Mononuclear cell (primary cell): ENCODE results near the gene MED16. TPM values are rescaled to one million over a fixed set of nuclear protein-coding genes. Genes with fewer than 3 reads are reported as not detected.

Source experiments
- H3K27me3 ChIP-seq: 2 replicates; pipeline ENCODE4 v1.6.0; 2011; ENCODE audit warnings: low read length, control low read depth; ENCODE audit not compliant: insufficient read depth
- H3K4me1 ChIP-seq: 2 replicates; pipeline ENCODE4 v1.5.1; 2011; ENCODE audit warnings: mild to moderate bottlenecking, low read length, control low read depth; ENCODE audit not compliant: insufficient read depth
- H3K4me3 ChIP-seq: 2 replicates; pipeline ENCODE4 v1.5.1; 2011; ENCODE audit warnings: mild to moderate bottlenecking, low read length, moderate library complexity
- H3K9me3 ChIP-seq: 2 replicates; pipeline ENCODE4 v1.5.1; 2011; ENCODE audit warnings: low read depth, mild to moderate bottlenecking, control low read depth, low read length
- total RNA-seq: library from RNA; depleted of rRNA; stranded (reverse); fragments of >200 nt; gene quantifications from one replicate; pipeline ENCODE4 v1.2.3, GENCODE V29; 2012

The MED16 gene
- total RNA-seq, 1 donor = 15.2 TPM

DNA sequence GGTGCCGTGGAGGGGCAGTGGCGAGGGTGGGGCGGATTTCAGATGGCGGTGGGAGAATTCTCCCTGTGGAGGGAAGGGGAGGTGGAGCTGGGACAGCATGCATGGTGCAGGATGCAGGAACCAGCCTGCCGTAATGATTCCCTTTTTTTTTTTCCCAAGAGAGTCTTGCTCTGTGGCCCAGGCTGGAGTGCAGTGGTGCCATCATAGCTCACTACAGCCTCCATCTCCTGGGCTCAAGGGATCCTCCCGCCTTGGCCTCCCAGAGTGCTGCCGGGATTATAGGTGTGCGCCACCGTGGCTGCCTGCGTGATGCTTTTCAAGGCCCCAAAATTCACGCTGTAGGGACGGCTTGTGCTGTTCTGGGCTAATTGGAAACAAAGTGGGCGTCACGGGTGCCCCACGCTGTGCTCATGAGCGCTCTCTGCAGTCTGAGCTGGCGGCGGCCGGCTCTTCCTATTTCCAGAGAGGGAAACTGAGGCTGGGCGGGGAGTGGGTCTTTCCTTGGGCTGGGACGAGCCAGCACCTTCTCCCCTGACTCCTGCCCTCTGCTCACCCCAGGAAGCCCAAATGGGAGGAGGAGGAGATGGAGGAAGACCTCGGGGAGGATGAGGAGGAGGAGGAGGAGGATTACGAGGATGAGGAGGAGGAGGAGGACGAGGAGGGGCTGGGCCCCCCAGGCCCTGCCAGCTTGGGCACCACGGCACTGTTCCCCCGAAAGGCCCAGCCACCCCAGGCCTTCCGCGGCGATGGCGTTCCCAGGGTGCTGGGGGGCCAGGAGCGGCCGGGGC, 39.1 kb upstream of the MED16 start:
- Histone ChIP-seq H3K4me3 (no peak overlapping the region), H3K9me3 (no peaks in the 10 kb centered on the region), H3K27me3 (no peaks in the 10 kb centered on the region), H3K4me1 (peaks cover 52% of the 10 kb centered on the region)

DNA sequence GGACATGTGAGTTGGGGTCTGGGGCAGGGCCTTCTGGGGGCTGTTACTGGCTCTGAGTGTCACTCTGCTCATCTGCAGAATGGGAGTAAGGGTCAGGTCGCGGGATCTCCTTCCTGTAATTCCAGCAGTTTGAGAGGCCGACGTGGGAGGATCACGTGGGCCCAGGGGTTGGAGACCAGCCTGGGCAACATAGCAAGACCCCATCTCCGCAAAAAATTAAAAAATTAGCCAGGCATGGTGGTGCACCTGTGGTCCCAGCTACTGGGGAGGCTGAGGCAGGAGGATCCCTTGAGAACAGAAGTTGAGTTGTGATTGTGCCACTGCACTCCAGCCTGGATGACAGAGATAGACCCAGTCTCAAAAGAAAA, 36.9 kb upstream of the MED16 start:
- H3K4me3 ChIP-seq = no peak overlapping the region
- peaks cover 48% of the 10 kb centered on the region for H3K4me1 ChIP-seq
- H3K27me3 ChIP-seq = no peaks in the 10 kb centered on the region
- H3K9me3 ChIP-seq = no peaks in the 10 kb centered on the region

- Histone ChIP-seq H3K4me3 (no peak overlapping the region), H3K27me3 (no peaks in the 10 kb centered on the region), H3K4me1 (peaks cover 48% of the 10 kb centered on the region), H3K9me3 (no peaks in the 10 kb centered on the region)
Measured at GRCh38 chr19:929203-929890, 36.4 kb upstream of the MED16 start.

GRCh38 chr19:928471-929202, 35.6 kb upstream of the MED16 start:
- Histone ChIP-seq H3K4me1 (peaks cover 48% of the 10 kb centered on the region), H3K27me3 (no peaks in the 10 kb centered on the region), H3K9me3 (no peaks in the 10 kb centered on the region), H3K4me3 (no peak overlapping the region)

DNA sequence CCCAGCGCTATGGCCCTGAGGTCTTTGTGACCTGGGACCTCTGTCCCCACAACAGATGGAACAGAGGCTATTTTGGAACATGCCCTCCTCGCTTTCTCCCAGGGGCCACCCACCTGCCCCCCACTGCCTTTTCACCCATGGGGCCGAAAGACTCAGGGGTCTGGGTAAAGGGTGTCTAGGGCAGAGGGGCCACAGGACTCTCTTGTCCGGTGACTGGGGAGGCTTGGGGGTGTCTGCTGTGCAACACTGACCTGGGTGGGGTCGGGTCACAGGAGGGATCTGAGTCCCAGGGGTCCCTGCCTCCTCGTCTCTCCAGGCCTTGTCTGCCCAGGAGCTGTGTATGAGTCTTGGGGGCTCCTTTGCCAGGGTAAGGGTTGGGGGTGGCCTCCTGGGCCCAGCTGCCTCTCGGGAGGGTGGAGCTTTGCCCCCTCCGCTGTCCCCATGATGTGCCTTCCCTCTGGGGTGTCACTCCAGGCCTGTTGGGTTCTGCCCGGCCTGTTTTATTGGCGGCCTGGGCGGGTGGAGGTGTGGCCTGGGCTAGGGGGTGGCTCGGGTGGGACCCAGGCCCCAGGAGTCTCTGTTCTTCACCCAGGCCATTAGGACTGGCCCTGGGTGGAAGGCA, 34.9 kb upstream of the MED16 start:
- peaks cover 42% of the 10 kb centered on the region for H3K4me1 ChIP-seq

DNA sequence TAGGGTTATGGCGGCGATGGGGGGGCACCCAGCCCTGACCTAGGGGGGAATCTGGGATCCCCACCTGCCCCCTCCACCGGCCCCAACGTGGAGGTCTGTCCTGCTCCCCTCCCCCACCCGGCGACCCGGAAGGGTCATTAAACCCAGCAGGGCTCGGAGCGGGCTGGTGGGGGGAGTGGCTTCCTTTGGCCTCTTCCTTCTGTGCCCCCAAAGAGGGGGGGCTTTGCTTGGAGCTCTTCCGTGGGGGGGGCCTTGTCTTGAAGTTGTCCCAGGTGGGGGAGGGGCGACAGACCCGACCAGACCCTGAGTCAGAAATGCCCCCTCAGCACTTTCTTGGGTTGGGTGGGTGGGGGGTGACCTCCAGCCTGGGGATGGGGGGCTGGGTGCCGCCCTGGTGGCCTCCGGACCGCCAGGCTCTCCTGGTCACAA, 34.4 kb upstream of the MED16 start:
- Histone ChIP-seq H3K4me3 (peak overlapping the region; percentile 29), H3K9me3 (no peaks in the 10 kb centered on the region), H3K4me1 (peaks cover 36% of the 10 kb centered on the region), H3K27me3 (no peaks in the 10 kb centered on the region)

More for the DNA sequence above, 34.9 kb upstream of the MED16 start:
- Histone ChIP-seq H3K27me3 (no peaks in the 10 kb centered on the region), H3K9me3 (no peaks in the 10 kb centered on the region), H3K4me3 (peak overlapping the region; percentile 2)

GRCh38 chr19:926589-927350, 33.8 kb upstream of the MED16 start:
- H3K4me1 ChIP-seq = peaks cover 30% of the 10 kb centered on the region
- no peaks in the 10 kb centered on the region for H3K9me3 ChIP-seq
- H3K4me3 ChIP-seq = peak overlapping the region; percentile 88
- no peaks in the 10 kb centered on the region for H3K27me3 ChIP-seq

DNA sequence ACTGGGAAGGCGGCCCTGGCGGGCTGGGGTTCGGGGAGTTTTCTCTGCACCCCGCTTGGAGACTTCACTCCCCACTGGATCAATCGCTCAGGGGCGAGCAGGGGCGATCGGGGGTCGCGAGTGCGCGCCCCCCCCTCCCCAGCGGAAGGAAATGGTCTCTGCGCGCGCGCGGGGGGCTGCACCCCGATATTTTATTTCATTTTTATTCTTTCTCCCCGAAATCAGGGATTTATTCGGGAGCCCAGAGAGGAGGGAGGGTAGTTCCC, 33.3 kb upstream of the MED16 start:
- Histone ChIP-seq H3K4me1 (peaks cover 30% of the 10 kb centered on the region), H3K9me3 (no peaks in the 10 kb centered on the region), H3K4me3 (peak overlapping the region; percentile 88), H3K27me3 (no peaks in the 10 kb centered on the region)

DNA sequence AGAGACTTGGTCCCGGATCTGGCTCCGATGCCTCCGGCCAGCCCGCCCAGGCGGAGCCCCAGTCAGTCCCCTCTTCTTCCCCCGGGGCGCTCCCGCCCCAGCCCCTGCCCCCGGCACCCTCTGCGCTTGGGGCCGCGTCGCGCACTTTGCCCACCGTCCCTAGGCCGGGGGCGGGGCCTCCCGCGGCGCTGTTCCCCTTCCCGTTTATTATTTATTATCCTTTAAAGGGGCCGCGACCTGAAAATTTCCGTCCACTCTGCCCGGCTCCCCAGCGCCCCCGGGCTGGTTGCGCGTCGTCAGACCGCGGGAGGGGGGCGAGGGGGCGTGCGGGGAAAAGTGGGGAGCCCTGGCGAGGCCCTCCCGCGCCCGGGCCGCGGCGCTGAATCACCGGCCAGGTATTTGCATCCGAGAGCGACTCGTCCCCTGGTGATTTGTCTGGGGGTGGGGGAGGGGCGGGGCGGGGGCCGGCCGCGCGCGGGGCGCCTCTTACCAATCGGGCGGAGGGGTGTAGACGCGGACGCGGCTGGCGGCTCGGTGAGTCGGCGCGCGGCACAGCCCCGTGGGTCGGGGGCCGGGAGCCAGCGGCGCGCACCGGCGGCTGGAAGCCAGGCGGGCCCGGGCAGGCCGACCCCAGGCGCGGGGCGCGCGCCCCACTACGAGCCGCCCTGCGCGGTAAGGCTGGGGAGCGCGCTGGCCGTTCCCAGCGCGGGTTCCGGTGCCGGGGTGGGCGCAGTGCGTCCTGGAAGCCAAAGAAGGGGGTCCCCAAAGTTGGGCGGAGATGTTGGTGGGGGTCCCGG, 32.7 kb upstream of the MED16 start, which contains the start of gene ARID3A:
Gene ARID3A (plus strand): TSS at position 510 of the 797 bp plus-strand sequence. CDS start 3,494 bp downstream, outside the sequence.
- Histone ChIP-seq H3K4me3 (peak within 1 kb of the TSS; percentile 88), H3K4me1 (peaks cover 36% of the 10 kb centered on the region), H3K9me3 (no peaks in the 10 kb centered on the region)

GRCh38 chr19:925087-925525, 32.1 kb upstream of the MED16 start:
- H3K9me3 ChIP-seq = no peaks in the 10 kb centered on the region
- peaks cover 7% of the 10 kb centered on the region for H3K27me3 ChIP-seq
- H3K4me1 ChIP-seq = peaks cover 42% of the 10 kb centered on the region
- H3K4me3 ChIP-seq = peak overlapping the region; percentile 88

More for the DNA sequence above, 32.7 kb upstream of the MED16 start, which contains the start of gene ARID3A:
- peaks cover 5% of the 10 kb centered on the region for H3K27me3 ChIP-seq

DNA sequence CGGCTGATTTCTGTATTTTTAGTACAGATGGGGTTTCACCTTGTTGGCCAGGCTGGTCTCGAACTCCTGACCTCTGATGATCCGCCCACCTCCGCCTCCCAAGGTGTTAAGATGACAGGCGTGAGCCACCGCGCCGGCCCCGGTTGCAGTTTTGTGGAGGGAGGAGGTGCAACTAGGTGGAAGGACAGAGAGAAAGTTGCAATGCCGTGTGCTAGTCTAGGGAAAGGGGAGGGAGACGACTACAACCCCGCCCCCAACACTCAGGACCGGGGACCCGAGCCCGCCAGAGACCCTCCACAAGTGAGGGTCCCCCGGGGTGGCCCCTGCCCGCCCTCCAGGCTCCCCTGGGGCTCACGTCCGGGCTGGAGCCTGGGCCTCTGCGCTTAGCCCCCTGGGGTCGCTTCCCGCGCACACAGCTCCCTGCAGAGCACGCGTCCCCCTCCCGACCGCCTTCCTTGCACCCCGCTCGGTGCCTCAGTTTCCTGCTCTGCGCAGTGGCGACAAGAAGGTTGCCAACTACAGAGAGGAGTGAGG, 31.6 kb upstream of the MED16 start:
- peak overlapping the region; percentile 88 for H3K4me3 ChIP-seq
- peaks cover 12% of the 10 kb centered on the region for H3K27me3 ChIP-seq
- peaks cover 47% of the 10 kb centered on the region for H3K4me1 ChIP-seq
- H3K9me3 ChIP-seq = no peaks in the 10 kb centered on the region

GRCh38 chr19:920051-920864, 27.3 kb upstream of the MED16 start:
- peaks cover 61% of the 10 kb centered on the region for H3K4me1 ChIP-seq
- peak overlapping the region; percentile 25 for H3K4me3 ChIP-seq
- peaks cover 34% of the 10 kb centered on the region for H3K27me3 ChIP-seq
- H3K9me3 ChIP-seq = no peaks in the 10 kb centered on the region
